HAP-1 (cell line): Measurements from ENCODE around the gene ANKRD16.
"Not testable (repeated sequence)": the region's sequence is repeated elsewhere in the genome, so short reads cannot be mapped to it uniquely, and the experiment has no call there.

Source experiments
- DNase-seq, 2 experiments: peaks; one replicate each; pipeline ENCODE4 v3.0.0-alpha.2; 2016 to 2020; ENCODE audit warnings: low spot score in 2 of 2
- H3K27me3 ChIP-seq: fragments of 250-450 bp; sonication (Bioruptor Pico); 2 replicates; pipeline ENCODE4 v1.5.1; 2020; ENCODE audit warnings: low read depth, mild to moderate bottlenecking, moderate library complexity
- H3K36me3 ChIP-seq: fragments of 250-450 bp; sonication (Bioruptor Pico); replicated peaks from 2 replicates; pipeline ENCODE4 v1.5.1; 2020; ENCODE audit warnings: mild to moderate bottlenecking
- H3K4me1 ChIP-seq: fragments of 250-450 bp; sonication (Bioruptor Pico); 2 replicates; pipeline ENCODE4 v1.5.1; 2020; ENCODE audit warnings: mild to moderate bottlenecking
- H3K4me3 ChIP-seq: fragments of 250-450 bp; sonication (Bioruptor Pico); 2 replicates; pipeline ENCODE4 v1.5.1; 2020; ENCODE audit warnings: mild to moderate bottlenecking, moderate library complexity
- H3K9me3 ChIP-seq: fragments of 250-450 bp; sonication (Bioruptor Pico); 2 replicates; pipeline ENCODE4 v1.5.1; 2020; ENCODE audit warnings: mild to moderate bottlenecking, moderate library complexity
- in situ Hi-C: fragments of 300-500 bp; cut with MboI; formaldehyde crosslinking; loops from 3 replicates; pipeline ENCODE4 v1.14.3; 2020; ENCODE audit warnings: low sequenced_read_pairs, inconsistent platforms, mixed read lengths

The ANKRD16 gene

GRCh38 chr10:5915451-5915850 lies 25.8 kb upstream of the ANKRD16 start:
- H3K36me3 ChIP-seq, result peaks cover 71% of the 10 kb centered on the region
- DNase-seq, result no peak
- H3K27me3 ChIP-seq, result no peaks in the 10 kb centered on the region
- in situ Hi-C loops, result no loop called here
- H3K9me3 ChIP-seq, result no peaks in the 10 kb centered on the region
- no peaks in the 10 kb centered on the region for H3K4me1 ChIP-seq
- H3K4me3 ChIP-seq, result no peak overlapping the region

- H3K27me3 ChIP-seq, result no peaks in the 10 kb centered on the region
- no peak overlapping the region for H3K4me3 ChIP-seq
- in situ Hi-C loops, result no loop called here
- H3K9me3 ChIP-seq, result no peaks in the 10 kb centered on the region
- H3K4me1 ChIP-seq, result no peaks in the 10 kb centered on the region
- DNase-seq, result no peak
- H3K36me3 ChIP-seq, result peaks cover 74% of the 10 kb centered on the region
Observed at GRCh38 chr10:5913736-5914135, 24.0 kb upstream of the ANKRD16 start.

- Histone ChIP-seq H3K9me3 (no peaks in the 10 kb centered on the region), H3K36me3 (peaks cover 62% of the 10 kb centered on the region), H3K4me3 (no peak overlapping the region), H3K4me1 (no peaks in the 10 kb centered on the region), H3K27me3 (no peaks in the 10 kb centered on the region)
- no peak for DNase-seq
- in situ Hi-C loops, result no loop called here
Observed at GRCh38 chr10:5911670-5912069, 22.0 kb upstream of the ANKRD16 start.

- no peak for DNase-seq
- no peaks in the 10 kb centered on the region for H3K27me3 ChIP-seq
- no peaks in the 10 kb centered on the region for H3K9me3 ChIP-seq
- H3K4me3 ChIP-seq, result no peak overlapping the region
- in situ Hi-C loops, result no loop called here
- H3K4me1 ChIP-seq, result no peaks in the 10 kb centered on the region
- H3K36me3 ChIP-seq, result peaks cover 57% of the 10 kb centered on the region
Observed at GRCh38 chr10:5910323-5911100, 20.8 kb upstream of the ANKRD16 start.

- H3K9me3 ChIP-seq, H3K27me3 ChIP-seq, DNase-seq, in situ Hi-C loops, H3K4me1 ChIP-seq, H3K4me3 ChIP-seq: not testable (repeated sequence)
- peaks cover 38% of the 10 kb centered on the region for H3K36me3 ChIP-seq
Observed at GRCh38 chr10:5908676-5909075, 19.0 kb upstream of the ANKRD16 start.

- Histone ChIP-seq H3K27me3 (no peaks in the 10 kb centered on the region), H3K4me1 (no peaks in the 10 kb centered on the region), H3K36me3 (peaks cover 28% of the 10 kb centered on the region), H3K4me3 (no peak overlapping the region), H3K9me3 (no peaks in the 10 kb centered on the region)
- in situ Hi-C loops, result no loop called here
- no peak for DNase-seq
Observed at GRCh38 chr10:5906651-5907050, 17.0 kb upstream of the ANKRD16 start.

GRCh38 chr10:5905854-5906507 lies 16.3 kb upstream of the ANKRD16 start:
- in situ Hi-C loops, result no loop called here
- H3K4me3 ChIP-seq, result no peak overlapping the region
- no peaks in the 10 kb centered on the region for H3K4me1 ChIP-seq
- H3K36me3 ChIP-seq, result peaks cover 21% of the 10 kb centered on the region
- no peaks in the 10 kb centered on the region for H3K9me3 ChIP-seq
- H3K27me3 ChIP-seq, result no peaks in the 10 kb centered on the region
- DNase-seq, result no peak

GRCh38 chr10:5904227-5904626 lies 14.5 kb upstream of the ANKRD16 start:
- Histone ChIP-seq H3K4me1 (no peaks in the 10 kb centered on the region), H3K9me3 (no peaks in the 10 kb centered on the region), H3K4me3 (no peak overlapping the region), H3K36me3 (peaks cover 10% of the 10 kb centered on the region), H3K27me3 (no peaks in the 10 kb centered on the region)
- in situ Hi-C loops, result no loop called here
- no peak for DNase-seq

GRCh38 chr10:5903563-5903962 lies 13.9 kb upstream of the ANKRD16 start:
- in situ Hi-C loops, result no loop called here
- Histone ChIP-seq H3K4me3 (no peak overlapping the region), H3K9me3 (no peaks in the 10 kb centered on the region), H3K27me3 (no peaks in the 10 kb centered on the region), H3K36me3 (peaks cover 3% of the 10 kb centered on the region; the same call in 1 of the 2 replicates), H3K4me1 (no peaks in the 10 kb centered on the region)
- no peak for DNase-seq

GRCh38 chr10:5902511-5903274 lies 13.0 kb upstream of the ANKRD16 start:
- peaks cover 2% of the 10 kb centered on the region; the same call in 1 of the 2 replicates for H3K36me3 ChIP-seq
- no peaks in the 10 kb centered on the region for H3K9me3 ChIP-seq
- DNase-seq, result no peak
- H3K27me3 ChIP-seq, result no peaks in the 10 kb centered on the region
- no peak overlapping the region for H3K4me3 ChIP-seq
- in situ Hi-C loops, result no loop called here
- no peaks in the 10 kb centered on the region for H3K4me1 ChIP-seq

- H3K27me3 ChIP-seq, result no peaks in the 10 kb centered on the region
- in situ Hi-C loops, result no loop called here
- H3K4me1 ChIP-seq, result no peaks in the 10 kb centered on the region
- no peaks in the 10 kb centered on the region for H3K9me3 ChIP-seq
- H3K4me3 ChIP-seq, result no peak overlapping the region
- no peak for DNase-seq
- peaks cover 9% of the 10 kb centered on the region for H3K36me3 ChIP-seq
Observed at GRCh38 chr10:5900247-5900646, 10.6 kb upstream of the ANKRD16 start.

- DNase-seq, result no peak
- Histone ChIP-seq H3K9me3 (no peaks in the 10 kb centered on the region), H3K4me3 (no peak overlapping the region), H3K27me3 (no peaks in the 10 kb centered on the region), H3K36me3 (peaks cover 23% of the 10 kb centered on the region), H3K4me1 (no peaks in the 10 kb centered on the region)
- in situ Hi-C loops, result no loop called here
Observed at GRCh38 chr10:5898163-5898562, 8.5 kb upstream of the ANKRD16 start.

- H3K4me3 ChIP-seq, result no peak overlapping the region
- no peaks in the 10 kb centered on the region for H3K4me1 ChIP-seq
- in situ Hi-C loops, result no loop called here
- peaks cover 25% of the 10 kb centered on the region for H3K36me3 ChIP-seq
- no peak for DNase-seq
- no peaks in the 10 kb centered on the region for H3K27me3 ChIP-seq
- H3K9me3 ChIP-seq, result no peaks in the 10 kb centered on the region
Observed at GRCh38 chr10:5897504-5897903, 7.8 kb upstream of the ANKRD16 start.

GRCh38 chr10:5897053-5897340 lies 7.3 kb upstream of the ANKRD16 start:
- in situ Hi-C loops, result no loop called here

More at GRCh38 chr10:5897053-5897340, 7.3 kb upstream of the ANKRD16 start:
- no peaks in the 10 kb centered on the region for H3K27me3 ChIP-seq
- DNase-seq, result no peak
- H3K4me1 ChIP-seq, result no peaks in the 10 kb centered on the region
- H3K4me3 ChIP-seq, result no peak overlapping the region
- H3K36me3 ChIP-seq, result peaks cover 28% of the 10 kb centered on the region
- H3K9me3 ChIP-seq, result no peaks in the 10 kb centered on the region
